HepG2 (cell line): ENCODE data around the gene AHNAK. TPM values are rescaled to one million over a fixed set of nuclear protein-coding genes. Genes with fewer than 3 reads are reported as not detected.

Experiments used
- AKNA ChIP-seq: sonication (generic); formaldehyde crosslinking; IDR thresholded peaks from 2 replicates; pipeline ENCODE4 v1.4.0; 2020; ENCODE audit warnings: missing genetic modification reagents, borderline replicate concordance
- HNF1B ChIP-seq: sonication (generic); formaldehyde crosslinking; IDR thresholded peaks from 2 replicates; pipeline ENCODE4 v1.5.1; 2020; ENCODE audit warnings: mild to moderate bottlenecking, moderate library complexity, missing genetic modification reagents
- KDM2A ChIP-seq: sonication (generic); formaldehyde crosslinking; IDR thresholded peaks from 2 replicates; pipeline ENCODE4 v1.4.0; 2020; ENCODE audit warnings: low read depth, missing genetic modification reagents, borderline replicate concordance
- MAF1 ChIP-seq: sonication (generic); formaldehyde crosslinking; IDR thresholded peaks from 2 replicates; pipeline ENCODE4 v1.5.0; 2020; ENCODE audit warnings: missing genetic modification reagents, borderline replicate concordance
- NR2C2 ChIP-seq: sonication (generic); formaldehyde crosslinking; IDR thresholded peaks from 2 replicates; pipeline ENCODE4 v1.4.0; 2020; ENCODE audit warnings: missing genetic modification reagents, mild to moderate bottlenecking, moderate library complexity, borderline replicate concordance
- ZFYVE20 ChIP-seq: sonication (generic); formaldehyde crosslinking; IDR thresholded peaks from 2 replicates; pipeline ENCODE4 v1.8.0; 2023; ENCODE audit warnings: low read depth, mild to moderate bottlenecking, moderate library complexity, missing genetic modification reagents, borderline replicate concordance
- ZNF30 ChIP-seq: sonication (generic); formaldehyde crosslinking; IDR thresholded peaks from 2 replicates; pipeline ENCODE4 v1.5.0; 2020; ENCODE audit warnings: mild to moderate bottlenecking, missing genetic modification reagents
- ZNF354B ChIP-seq: sonication (generic); formaldehyde crosslinking; IDR thresholded peaks from 2 replicates; pipeline ENCODE4 v1.8.0; 2022; ENCODE audit warnings: mild to moderate bottlenecking, missing genetic modification reagents
- ZNF564 ChIP-seq: sonication (generic); formaldehyde crosslinking; IDR thresholded peaks from 2 replicates; pipeline ENCODE4 v1.8.1; 2023; ENCODE audit warnings: mild to moderate bottlenecking, missing genetic modification reagents
- ZNF713 ChIP-seq: sonication (generic); formaldehyde crosslinking; IDR thresholded peaks from 2 replicates; pipeline ENCODE4 v1.4.0; 2020; ENCODE audit warnings: mild to moderate bottlenecking, missing genetic modification reagents
- polyA plus RNA-seq, 8 experiments: library from polyadenylated mRNA; depleted of rRNA in 3 of 8; stranded (reverse) in 7 of 8; unstranded in 1 of 8; fragments of >200 nt; fragmentation: Illumina TruSeq in 4 of 8; extraction: Trizol in 4 of 8; gene quantifications; 2 replicates each; pipeline versions ENCODE4 v1.2.1 to v1.2.3, GENCODE V29; 2011 to 2016; ENCODE audit warnings: low read depth in 4 of 8, missing spikeins in 1 of 8, mixed read lengths in 1 of 8; ENCODE audit not compliant: insufficient read depth in 1 of 8
- total RNA-seq, 5 experiments: library from RNA; depleted of rRNA; stranded (reverse); fragments of >200 nt; fragmentation: Illumina TruSeq; extraction: Trizol; gene quantifications; 2 replicates each; pipeline ENCODE4 v1.2.3, GENCODE V29; 2016; ENCODE audit warnings: low read depth in 1 of 5
- TF ChIP-seq, protein P1 (sequence below): sonication (generic); formaldehyde crosslinking; IDR thresholded peaks from 2 replicates; pipeline ENCODE4 v1.5.0; 2020; ENCODE audit warnings: missing genetic modification reagents

The AHNAK gene
- total and polyA plus RNA-seq, 2 of the 13 experiments (the other 11 are each of a cell fraction or from before 2014, with no cell fraction given), result 23.4 to 25.0 TPM

DNA sequence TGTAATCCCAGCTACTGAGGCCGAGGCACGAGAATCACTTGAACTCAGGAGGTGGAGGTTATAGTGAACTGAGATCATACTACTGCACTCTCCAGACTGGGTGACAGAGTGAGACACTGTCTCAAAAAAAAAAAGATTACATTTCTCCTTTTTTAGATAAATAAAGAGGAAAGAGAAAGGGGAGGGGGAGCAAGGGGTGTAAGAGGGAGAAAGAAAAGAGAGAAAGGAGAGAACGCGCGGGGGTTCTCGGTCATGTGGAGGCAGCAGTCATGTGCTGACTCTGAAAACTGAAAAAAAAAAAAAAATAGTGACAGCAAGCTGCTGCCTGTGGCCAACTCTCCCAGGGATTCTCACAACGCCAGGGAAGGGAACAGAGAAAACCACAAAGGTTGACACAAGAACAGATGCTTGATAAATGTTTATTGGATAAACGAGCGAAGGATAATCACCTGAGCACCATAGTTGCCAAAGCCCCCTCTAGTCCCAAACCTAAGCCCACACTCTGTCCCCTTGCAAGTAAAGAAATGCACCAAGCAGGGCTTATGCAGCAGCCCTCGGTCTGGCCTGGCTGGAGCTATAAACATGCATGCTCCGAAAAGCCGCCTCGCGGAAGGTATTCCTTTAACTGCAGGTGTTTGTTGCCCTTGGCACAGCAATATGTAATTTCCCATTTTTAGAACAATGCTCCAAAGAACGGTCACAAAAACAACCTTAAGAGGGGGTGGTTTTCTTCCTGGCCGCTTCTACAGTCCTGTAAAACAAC, 113.3 kb downstream of the AHNAK start (continued):
- TF ChIP-seq AKNA, result no peak
- TF ChIP-seq KDM2A (CRISPR knock-in tag), result no peak
- no peak for TF ChIP-seq ZNF564 (CRISPR knock-in tag)
- TF ChIP-seq ZNF30 (CRISPR knock-in tag), result no peak
- TF ChIP-seq ZNF354B (CRISPR knock-in tag), result no peak
- TF ChIP-seq ZNF713, result no peak
- no peak for TF ChIP-seq NR2C2 (CRISPR knock-in tag)
- peak; percentile 4; the same call in 1 of the 2 replicates for TF ChIP-seq HNF1B (CRISPR knock-in tag)
- TF ChIP-seq, protein P1, sequence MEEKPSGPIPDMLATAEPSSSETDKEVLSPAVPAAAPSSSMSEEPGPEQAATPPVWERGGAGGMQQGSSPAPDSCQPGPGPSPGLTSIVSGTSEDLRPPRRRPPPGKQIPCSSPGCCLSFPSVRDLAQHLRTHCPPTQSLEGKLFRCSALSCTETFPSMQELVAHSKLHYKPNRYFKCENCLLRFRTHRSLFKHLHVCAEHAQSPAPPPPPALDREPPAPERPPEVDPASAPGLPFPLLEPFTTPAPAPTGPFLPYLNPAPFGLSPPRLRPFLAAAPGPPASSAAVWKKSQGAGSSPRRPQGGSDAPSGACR (CRISPR knock-in tag), result peak; percentile 17; the same call in 1 of the 2 replicates
- TF ChIP-seq ZFYVE20 (CRISPR knock-in tag), result no peak
- no peak for TF ChIP-seq MAF1 (CRISPR knock-in tag)
